ENCODE data around the gene PLA2G4B. TPM values are rescaled to one million over a fixed set of nuclear protein-coding genes. Genes with fewer than 3 reads are reported as not detected.
A peak's percentile ranks its signal among the peaks of the same experiment; 100 is the strongest.

Gene PLA2G4B
- total RNA-seq, 1 experiment from 2014 or later = 4.1 TPM

DNA sequence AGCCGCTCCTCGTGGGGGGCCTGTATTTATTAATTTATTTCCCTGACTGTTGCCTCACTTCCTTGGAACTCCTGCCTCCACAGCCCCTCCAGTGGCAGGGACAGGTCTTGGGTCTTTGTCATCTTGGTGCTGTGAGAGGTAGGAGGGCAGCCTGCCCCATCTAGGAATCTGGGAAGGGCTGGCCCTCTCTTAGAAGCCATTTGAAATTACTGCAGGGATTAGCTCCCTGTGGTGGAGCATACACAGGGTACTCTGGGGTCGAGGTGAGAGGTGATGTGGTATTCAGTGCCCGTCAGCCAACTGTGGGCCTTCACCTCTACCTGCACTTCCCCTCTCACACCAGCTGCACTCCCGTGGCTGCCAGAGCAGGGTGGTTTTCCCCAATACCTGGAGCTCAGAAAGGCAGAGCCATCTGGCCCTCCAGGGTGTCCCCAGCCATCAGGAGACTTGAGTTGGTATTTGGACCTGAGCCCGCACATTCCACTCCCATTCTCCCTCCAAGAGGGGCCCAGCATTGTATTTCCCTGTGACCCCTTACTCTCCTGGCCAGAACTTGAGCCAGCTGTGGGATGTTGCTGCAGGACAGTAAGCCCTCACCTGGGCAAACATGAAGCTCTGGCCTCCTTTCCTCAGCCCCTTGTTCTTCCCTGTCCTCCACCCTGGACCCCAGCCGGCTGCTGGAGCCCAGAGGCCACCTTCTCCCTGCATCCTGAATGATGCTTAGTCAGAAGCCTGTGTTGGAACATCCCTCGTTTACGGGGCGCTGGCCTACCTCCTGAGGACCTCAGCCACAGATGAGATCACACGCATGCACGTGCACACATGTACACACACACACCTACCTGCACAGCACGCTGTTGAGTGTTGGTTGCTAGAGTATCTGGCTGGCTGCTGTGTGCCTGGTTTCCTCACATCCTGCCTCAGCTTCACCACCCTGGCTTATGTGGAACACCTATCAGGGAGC, 12.8 kb upstream of the PLA2G4B start:
- TF ChIP-seq, protein P1, sequence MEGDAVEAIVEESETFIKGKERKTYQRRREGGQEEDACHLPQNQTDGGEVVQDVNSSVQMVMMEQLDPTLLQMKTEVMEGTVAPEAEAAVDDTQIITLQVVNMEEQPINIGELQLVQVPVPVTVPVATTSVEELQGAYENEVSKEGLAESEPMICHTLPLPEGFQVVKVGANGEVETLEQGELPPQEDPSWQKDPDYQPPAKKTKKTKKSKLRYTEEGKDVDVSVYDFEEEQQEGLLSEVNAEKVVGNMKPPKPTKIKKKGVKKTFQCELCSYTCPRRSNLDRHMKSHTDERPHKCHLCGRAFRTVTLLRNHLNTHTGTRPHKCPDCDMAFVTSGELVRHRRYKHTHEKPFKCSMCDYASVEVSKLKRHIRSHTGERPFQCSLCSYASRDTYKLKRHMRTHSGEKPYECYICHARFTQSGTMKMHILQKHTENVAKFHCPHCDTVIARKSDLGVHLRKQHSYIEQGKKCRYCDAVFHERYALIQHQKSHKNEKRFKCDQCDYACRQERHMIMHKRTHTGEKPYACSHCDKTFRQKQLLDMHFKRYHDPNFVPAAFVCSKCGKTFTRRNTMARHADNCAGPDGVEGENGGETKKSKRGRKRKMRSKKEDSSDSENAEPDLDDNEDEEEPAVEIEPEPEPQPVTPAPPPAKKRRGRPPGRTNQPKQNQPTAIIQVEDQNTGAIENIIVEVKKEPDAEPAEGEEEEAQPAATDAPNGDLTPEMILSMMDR (IDR thresholded peaks at IDR 0.05; ENCODE audit: unreplicated experiment) = no peak
- Mint-ChIP-seq H3K27me3 (ENCODE audit: unreplicated experiment) (no peaks in the 10 kb centered on the region), H3K4me3 (ENCODE audit: low read depth, unreplicated experiment) (peak overlapping the region; percentile 2), H3K9me3 (ENCODE audit: low read depth, unreplicated experiment) (no peaks in the 10 kb centered on the region), H3K27ac (ENCODE audit: unreplicated experiment) (no peak overlapping the region), H3K4me1 (ENCODE audit: low read depth, unreplicated experiment) (no peaks in the 10 kb centered on the region), H3K36me3 (ENCODE audit: insufficient read depth, unreplicated experiment) (peaks cover 13% of the 10 kb centered on the region)
- CTCF ChIA-PET = no interaction called here
- no TSS peak for BruUV-seq (replicated peaks)
- DNase-seq = no peak
- intact Hi-C loops (cut with micrococcal nuclease; ENCODE audit: unreplicated experiment) = no loop called here

DNA sequence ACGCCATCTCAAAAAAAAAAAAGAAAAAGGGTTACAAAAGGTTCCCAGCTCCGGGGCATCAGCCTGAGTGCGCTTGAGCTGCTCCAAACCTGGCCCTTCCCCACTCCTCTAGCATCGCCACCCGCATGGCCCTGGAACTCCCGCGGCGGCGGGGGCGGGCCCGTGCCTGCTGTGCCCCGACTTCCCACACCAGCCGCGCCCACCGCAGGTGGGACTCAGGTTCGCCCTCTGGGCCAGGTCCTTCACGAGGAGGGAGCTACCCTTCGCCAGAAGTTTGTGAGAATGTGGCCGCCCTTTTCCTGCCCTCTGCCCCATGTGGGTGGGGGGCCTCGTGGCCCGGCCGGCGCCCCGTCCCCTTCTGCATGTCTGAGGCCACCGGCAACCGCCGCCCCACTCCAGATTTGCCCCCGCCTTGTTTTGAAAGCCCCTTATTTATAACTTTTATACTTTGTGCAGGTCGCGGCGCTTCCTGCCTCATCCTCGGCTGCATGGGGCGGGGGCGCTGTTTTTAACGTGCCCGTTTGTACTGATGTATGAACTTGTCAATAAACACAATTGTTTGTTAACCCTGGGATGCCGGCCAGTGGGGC, 11.3 kb upstream of the PLA2G4B start:
- Mint-ChIP-seq H3K36me3 (ENCODE audit: insufficient read depth, unreplicated experiment) (peaks cover 14% of the 10 kb centered on the region), H3K9me3 (ENCODE audit: low read depth, unreplicated experiment) (no peaks in the 10 kb centered on the region), H3K27me3 (ENCODE audit: unreplicated experiment) (no peaks in the 10 kb centered on the region), H3K4me1 (ENCODE audit: low read depth, unreplicated experiment) (no peaks in the 10 kb centered on the region), H3K27ac (ENCODE audit: unreplicated experiment) (no peak overlapping the region), H3K4me3 (ENCODE audit: low read depth, unreplicated experiment) (peak overlapping the region; percentile 74)
- TF ChIP-seq, protein P1 (IDR thresholded peaks at IDR 0.05; ENCODE audit: unreplicated experiment) = no peak
- intact Hi-C loops (cut with micrococcal nuclease; ENCODE audit: unreplicated experiment) = no loop called here
- DNase-seq = no peak
- CTCF ChIA-PET = interaction anchor here (0.6 to 0.9 kb wide), 2 partner anchors 11 to 53 kb away, joined by 3 read pairs; partner anchors contain the start of genes MAPKBP1 and PLA2G4B
- no TSS peak for BruUV-seq (replicated peaks)

DNA sequence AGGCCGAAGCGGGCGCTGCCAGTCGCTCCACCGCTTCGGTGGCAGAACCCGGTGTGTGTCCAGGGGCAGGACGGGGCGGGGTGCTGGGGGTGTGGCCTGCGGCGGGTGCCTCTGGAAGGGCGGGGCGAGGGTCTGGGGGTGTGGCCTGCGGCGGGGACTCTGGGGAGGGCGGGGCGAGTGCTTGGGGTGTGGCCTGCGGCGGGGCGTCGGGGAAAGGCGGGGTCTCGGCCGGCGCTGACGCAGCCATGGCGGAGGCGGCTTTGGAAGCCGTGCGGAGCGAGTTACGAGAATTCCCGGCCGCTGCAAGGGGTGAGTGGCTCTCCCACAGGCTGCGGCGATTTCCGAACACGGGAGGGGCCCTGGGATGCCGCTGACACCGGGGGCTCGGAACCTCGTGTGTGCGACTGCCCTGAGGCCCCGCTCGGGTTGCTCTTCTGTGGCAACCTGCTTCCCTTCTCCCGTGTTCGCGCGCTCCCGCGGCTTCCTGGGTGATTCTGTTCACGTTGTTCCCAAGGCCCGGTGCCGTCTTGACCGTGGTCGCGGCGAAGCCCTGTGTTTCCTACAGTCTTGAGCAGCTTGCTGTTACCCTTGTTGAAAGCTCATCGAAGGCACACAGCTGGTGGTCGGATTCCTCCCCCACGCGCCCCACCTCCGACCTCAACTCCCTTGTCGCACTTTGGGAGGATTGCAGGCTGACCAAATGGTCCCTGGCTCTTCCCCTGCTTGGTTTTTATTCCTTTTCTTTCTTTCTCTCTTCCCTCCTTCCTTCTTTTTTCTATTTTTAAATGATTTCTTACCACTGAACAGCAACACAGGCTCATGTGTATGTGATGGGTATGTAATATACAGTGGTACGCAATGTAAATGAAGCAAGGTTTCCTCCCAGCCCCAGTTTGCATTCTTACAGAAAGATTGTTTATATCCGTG, 10.5 kb upstream of the PLA2G4B start, which contains the start of gene JMJD7:
JMJD7 (plus strand) TSS at position 213 of the 927 bp plus-strand sequence; CDS start at position 246, 33 bp downstream.
- H3K36me3 Mint-ChIP-seq (ENCODE audit: insufficient read depth, unreplicated experiment) = peaks cover 18% of the 10 kb centered on the region
- H3K4me3 Mint-ChIP-seq (ENCODE audit: low read depth, unreplicated experiment) = peak within 1 kb of the TSS; percentile 74
- intact Hi-C loops (cut with micrococcal nuclease; ENCODE audit: unreplicated experiment) = no loop called here
- H3K27ac Mint-ChIP-seq (ENCODE audit: unreplicated experiment) = peak within 1 kb of the TSS; percentile 81
- no peaks in the 10 kb centered on the region for H3K4me1 Mint-ChIP-seq (ENCODE audit: low read depth, unreplicated experiment)
- no peaks in the 10 kb centered on the region for H3K9me3 Mint-ChIP-seq (ENCODE audit: low read depth, unreplicated experiment)
- BruUV-seq (replicated peaks) = no TSS peak
- TF ChIP-seq, protein P1 (IDR thresholded peaks at IDR 0.05; ENCODE audit: unreplicated experiment) = no peak
- DNase-seq = peak; percentile 91
- H3K27me3 Mint-ChIP-seq (ENCODE audit: unreplicated experiment) = no peaks in the 10 kb centered on the region
- CTCF ChIA-PET = no interaction called here

DNA sequence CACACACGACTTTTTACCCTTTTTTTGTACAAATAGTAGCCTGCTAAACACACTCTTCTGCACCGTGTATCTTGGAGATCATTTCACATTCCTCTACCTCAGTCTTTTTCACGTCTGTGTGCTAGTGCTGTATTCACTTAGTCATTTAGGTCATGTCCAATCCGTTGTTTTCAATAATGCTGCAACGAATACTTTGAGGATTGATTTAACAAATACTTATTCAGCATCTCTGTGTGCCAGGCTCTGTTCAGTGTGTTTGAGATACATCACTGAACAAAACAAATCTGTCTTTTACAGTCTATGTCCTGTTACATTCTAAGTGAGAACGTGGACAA, 9.9 kb upstream of the PLA2G4B start:
- Mint-ChIP-seq H3K27ac (ENCODE audit: unreplicated experiment) (peak overlapping the region; percentile 81), H3K4me3 (ENCODE audit: low read depth, unreplicated experiment) (peak overlapping the region; percentile 74), H3K9me3 (ENCODE audit: low read depth, unreplicated experiment) (no peaks in the 10 kb centered on the region), H3K27me3 (ENCODE audit: unreplicated experiment) (no peaks in the 10 kb centered on the region), H3K36me3 (ENCODE audit: insufficient read depth, unreplicated experiment) (peaks cover 21% of the 10 kb centered on the region), H3K4me1 (ENCODE audit: low read depth, unreplicated experiment) (peaks cover 6% of the 10 kb centered on the region)
- TF ChIP-seq, protein P1 (IDR thresholded peaks at IDR 0.05; ENCODE audit: unreplicated experiment) = no peak
- intact Hi-C loops (cut with micrococcal nuclease; ENCODE audit: unreplicated experiment) = no loop called here
- DNase-seq = no peak
- CTCF ChIA-PET = no interaction called here
- TSS peak; percentile 65 for BruUV-seq (replicated peaks)
